Upper lobe of left lung (tissue), 4 donors: ENCODE results near the gene ZNF135.

Experiments
- CTCF ChIP-seq, 6 experiments: fragments of 450-650 bp in 4 of 6; fragments of 200-600 bp in 2 of 6; sonication (generic) in 2 of 6; IDR thresholded peaks; one replicate each; pipeline ENCODE4 v1.5.1; 2016 to 2019; ENCODE audit warnings: antibody characterized with exemption in 6 of 6
- POLR2AphosphoS5 ChIP-seq, 2 donors: sonication (generic); formaldehyde crosslinking; IDR thresholded peaks; one replicate each; pipeline ENCODE4 v1.5.1; 2017; ENCODE audit warnings: antibody characterized with exemption in 2 of 2

GRCh38 chr19:58098682-58098998 lies 39.6 kb downstream of the ZNF135 start:
- TF ChIP-seq CTCF (IDR thresholded peaks at IDR 0.05) (no peak), POLR2AphosphoS5 (IDR thresholded peaks at IDR 0.05) (no peak)
